Stimulated activated CD8-positive, alpha-beta memory T cell treated with anti-CD3 and anti-CD28 coated beads, Interleukin-15, amount 100 ng/mL, for 48 hours (primary cell): Measurements from ENCODE around the gene SCPEP1.
"Not testable (repeated sequence)": the region's sequence is repeated elsewhere in the genome, so short reads cannot be mapped to it uniquely, and the experiment has no call there.

Experiments used
- DNase-seq, 2 donors: peaks; one replicate each; pipeline ENCODE4 v3.0.0-alpha.2; 2020; ENCODE audit warnings: low read depth in 2 of 2

Gene SCPEP1

DNA sequence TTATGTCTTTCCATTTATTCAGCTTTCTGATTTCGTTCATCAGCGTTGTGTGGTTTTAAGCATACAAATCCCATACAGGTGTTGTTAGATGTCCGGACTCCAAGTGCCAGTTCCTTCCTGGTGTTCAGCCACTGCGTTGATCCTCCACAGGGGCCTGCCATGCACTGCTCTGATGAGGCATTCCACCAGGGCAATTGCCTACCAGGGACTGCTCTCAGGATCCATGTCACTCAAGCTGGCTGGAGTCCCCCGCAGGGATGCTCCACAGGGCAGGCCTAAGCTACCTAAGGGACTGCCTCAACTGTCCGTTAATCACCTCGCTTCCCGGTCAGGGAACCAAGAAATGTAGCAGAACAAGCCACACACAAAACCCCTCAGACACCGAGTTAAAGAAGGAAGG lies 12.7 kb upstream of the SCPEP1 start:
- DNase-seq = not testable (repeated sequence)

DNA sequence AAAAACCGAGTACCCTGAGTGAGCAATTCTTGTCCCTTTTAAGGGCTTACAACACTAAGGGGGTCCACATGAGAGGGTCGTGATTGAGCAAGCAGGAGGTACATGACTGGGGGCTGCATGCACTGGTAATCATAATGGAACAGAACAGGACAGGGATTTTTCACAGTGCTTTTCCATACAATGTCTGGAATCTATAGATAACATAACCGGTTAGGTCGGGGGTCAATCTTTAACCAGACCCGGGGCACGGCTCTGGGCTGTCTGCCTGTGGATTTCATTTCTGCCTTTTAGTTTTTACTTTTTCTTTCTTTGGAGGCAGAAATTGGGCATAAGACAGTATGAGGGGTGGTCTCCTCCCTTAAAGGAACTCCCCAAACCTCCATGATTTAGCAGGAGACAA lies 12.2 kb upstream of the SCPEP1 start:
- not testable (repeated sequence) for DNase-seq

DNA sequence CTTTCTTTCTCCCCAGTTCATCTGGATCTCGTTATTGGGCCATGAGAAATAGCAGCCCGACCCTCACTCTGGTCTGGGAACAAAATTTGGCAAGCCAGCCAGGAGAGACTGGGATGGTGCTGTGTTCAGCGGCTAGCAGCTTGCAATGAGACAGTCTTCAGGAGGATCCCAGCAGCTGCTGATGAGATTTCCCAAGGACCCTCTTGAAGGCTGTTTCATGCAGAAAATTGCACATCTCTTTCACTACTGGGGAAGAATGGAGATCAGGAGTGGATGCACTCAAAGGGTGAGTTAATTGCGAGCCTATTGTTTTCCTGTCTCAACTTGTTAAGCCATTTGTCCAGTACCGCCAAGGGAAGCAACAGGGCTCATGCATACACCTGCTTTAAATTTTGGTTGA lies 11.6 kb upstream of the SCPEP1 start:
- no peak for DNase-seq

DNA sequence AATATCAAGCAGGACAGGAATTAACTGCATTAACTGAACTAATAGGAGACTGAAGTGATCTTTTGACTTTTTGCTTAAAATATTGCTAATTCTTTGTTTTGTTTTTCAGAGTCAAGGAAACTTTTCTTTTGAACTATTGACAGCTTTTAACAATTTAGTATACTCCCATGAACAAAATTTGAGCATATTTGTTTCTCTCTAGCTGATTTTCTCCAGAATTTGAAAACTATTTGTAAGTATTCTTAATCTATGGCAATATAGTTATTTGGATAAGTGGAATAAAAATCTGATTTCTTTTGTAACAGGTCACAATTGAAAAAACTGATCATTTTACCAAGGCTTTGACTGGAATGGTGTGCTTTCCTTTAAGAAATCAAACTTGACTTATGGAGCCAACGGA lies 7.0 kb upstream of the SCPEP1 start:
- DNase-seq = no peak

DNA sequence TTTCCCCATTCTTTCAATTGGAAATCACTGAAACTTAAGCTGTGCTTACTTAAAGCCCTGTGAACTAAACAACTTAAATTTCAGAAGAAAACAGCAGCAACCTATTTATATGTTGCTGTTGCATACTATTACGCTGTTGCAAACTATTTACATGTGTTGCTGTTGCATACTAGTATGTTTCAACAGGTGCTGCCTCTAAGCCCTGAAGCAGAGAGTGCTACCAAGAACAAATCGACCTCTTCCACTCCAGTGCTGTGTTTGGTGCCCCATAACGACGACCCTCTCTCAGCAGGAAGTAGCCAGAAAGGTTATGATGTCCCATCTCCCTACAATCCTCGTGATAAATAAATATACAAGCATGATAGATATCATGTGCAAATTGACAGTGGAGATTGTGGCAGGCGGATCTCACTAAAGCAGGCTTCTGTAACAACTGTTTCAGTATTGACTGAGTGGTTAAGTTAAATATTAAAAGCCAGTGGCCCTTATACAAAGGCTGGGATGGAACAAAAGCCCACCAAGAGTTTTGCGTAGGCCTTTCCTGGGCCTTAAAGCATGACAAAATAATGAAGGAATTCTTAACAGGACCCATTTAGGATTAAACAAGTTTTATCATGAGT lies 5.7 kb upstream of the SCPEP1 start:
- no peak for DNase-seq

DNA sequence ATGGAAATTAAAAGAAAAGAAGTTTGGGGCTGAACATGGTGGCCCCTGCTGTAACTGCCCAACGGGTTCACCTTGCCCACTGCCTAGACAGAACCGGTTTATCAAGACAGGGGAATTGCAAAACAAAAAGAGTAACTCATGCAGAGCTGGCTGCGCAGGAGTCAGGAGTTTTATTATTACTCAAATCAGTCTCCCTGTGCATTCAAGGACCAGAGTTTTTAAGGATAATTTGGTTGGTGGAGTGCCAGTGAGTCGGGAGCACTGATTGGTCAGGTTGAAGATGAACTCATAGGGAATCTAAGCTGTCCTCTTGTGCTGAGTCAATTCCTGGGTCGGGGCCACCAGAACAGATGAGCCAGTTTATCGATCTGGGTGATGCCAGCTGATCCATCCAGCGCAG lies 4.4 kb upstream of the SCPEP1 start:
- DNase-seq = no peak

DNA sequence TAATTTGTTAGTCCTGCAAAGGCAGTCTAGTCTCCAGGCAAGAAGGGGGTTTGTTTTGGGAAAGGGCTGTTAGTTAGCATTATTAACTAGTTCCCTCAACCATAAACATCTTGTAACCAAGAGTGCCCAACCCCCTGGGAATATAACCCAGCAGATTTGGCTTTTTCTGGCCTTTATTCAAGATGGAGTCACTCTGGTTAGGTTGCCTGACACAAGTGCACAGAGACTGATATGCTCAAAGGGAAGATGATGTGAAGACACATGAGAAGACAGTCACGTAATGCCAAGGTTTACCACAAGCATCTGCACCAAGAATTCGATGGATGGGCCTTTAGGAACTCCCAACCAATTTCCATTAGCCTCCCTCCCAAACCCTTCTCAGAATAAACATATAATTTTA lies 3.9 kb upstream of the SCPEP1 start:
- DNase-seq = no peak

DNA sequence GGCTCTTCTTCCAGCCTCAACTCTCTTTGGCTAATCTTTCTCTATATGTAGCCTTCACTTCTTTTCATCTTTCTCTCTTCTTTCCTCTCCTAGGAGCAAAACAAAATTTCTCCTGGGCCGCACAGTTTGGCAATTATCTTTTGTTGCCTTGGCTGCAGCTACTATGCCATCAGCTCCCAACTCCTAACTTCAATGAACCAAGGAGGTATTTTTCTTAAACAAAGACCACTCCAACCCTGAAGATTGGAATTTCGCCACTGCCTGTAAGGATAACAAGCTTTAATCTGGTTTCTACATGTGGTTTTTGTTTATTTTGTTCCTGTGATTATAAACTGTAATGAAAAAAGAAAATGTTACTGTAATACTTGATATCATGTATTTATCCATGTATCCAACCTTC lies 2.3 kb upstream of the SCPEP1 start:
- no peak for DNase-seq

DNA sequence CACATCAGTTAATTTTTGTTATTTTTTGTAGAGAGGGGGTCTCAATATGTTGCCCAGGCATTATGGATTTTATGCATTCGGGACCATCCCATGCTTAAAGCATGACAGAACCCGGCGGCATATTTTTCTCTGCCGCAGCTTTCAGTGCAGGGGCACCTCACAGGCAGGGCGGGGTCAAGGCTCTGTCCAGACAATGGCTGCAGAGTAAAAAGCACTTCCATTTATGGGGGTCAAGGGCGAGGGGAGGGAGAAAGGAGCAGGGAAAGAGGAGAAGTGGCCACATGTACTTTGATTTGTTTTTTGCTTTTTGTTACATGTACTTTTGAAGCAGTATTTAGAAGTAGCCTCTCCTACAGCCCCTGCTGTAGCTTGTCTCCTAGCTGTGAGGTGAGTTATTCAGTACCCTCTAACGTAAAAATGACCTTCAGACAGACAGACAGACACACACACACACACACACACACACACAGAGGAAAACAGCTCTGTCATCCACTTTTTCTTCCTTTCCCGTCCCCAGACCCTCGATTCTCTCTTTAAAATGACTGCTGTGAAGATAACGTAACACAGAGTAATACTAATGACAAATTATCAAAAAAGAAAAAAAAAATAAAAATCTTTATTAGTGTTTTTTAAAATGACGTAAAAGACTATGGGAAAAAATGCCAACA lies 856 bp upstream of the SCPEP1 start:
- no peak for DNase-seq

DNA sequence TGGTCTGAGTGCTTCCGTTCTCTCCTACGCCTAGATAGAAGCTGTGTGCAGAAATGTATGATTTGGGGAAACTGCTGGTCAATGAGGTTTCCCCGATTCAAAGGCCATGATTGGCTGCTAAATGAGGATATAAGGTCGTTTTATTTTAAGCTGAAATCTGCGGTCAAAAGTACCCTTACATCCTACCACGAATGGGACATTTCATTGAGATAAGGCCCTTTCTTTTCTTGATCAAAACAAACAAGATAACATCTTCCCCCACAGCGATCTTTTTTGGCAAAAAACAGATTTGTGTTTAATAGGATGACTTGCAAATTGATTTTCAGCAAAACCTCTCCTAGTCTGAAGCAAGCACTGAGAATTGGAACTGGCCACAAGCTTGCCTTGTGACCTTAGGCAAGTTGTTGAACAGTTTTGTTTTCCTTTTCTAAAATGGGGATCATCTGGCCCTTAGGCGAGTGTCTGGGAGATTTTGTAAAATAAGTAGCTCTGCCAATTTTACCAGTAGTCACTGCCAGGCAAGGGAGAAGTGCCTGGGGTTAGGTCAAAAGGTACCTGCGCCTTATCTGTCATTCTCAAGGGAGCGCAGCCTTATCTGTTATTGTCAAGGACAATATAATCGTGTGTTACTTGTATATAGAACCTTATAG lies 635 bp downstream of the SCPEP1 start:
- DNase-seq = no peak

DNA sequence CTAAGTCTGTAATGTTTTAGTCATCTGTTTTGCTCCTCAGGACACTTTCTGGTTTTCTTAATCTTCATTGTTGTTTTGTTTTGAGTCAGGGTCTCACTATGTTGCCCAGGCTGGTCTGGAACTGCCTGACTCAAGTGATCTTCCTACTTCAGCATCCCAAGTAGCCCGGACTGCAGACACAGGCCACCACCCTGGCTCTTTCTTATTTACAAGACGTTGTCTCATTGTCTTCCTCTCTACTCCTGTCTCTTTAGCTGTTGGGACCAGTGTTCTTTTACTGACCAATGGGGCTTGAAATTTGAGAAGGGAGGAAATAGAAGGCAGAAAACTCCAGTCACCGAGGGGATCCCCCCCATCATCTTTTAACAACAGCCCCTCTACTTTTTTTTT lies 1.2 kb downstream of the SCPEP1 start:
- no peak for DNase-seq

DNA sequence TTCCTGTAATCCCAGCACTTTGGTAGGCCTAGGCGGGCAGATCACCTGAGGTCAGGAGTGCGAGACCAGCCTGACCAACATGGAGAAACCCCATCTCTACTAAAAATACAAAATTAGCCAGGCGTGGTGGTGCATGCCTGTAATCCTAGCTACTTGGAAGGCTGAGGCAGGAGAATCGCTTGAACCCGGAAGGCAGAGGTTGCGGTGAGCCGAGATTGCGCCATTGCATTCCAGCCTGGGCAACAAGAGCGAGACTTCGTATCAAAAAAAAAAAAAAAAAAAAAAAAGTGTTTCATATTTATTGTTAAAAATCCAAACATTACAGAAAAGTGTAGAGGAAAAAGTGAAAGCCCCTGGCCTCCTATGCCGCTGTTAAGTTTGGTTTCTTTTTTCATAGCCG lies 2.6 kb downstream of the SCPEP1 start:
- not testable (repeated sequence) for DNase-seq

DNA sequence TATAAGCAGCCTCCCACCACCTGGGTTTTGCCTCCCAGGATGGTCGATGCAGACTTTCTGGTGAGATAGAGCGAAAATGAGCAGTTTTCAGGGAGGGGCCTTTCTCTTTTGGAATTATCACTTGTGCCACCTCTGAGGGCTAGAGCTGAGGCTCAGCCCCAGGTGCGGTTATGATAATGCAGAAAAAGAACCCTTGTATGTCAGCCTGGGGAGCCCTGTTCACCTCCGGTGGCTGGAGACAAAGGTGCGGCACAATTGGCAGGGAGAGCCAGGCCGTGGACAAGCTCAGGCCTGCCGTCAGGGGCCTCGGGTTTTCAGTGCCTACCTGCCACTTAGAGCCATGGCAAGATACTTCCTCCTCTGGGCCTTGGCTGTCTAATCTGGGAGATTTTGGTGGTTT lies 4.4 kb downstream of the SCPEP1 start:
- no peak for DNase-seq

DNA sequence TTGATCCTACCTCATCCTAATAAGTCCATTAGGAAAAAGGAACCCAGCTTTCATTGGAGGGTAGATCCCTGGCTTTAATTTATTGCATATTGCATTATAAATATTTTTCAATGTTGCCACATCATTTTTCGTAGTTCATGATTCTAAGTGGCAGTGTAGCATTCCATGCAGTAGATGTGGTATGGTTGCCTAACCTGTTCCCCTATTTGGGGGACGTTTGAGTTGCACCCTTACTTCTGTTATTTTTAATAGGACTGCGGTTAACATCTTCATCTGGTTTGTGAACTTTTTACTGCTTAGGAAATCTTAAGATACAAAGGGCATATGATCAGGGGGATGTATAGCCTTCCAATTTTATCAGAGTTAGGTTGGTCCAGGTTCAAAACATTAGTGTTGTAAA lies 5.4 kb downstream of the SCPEP1 start:
- no peak for DNase-seq

DNA sequence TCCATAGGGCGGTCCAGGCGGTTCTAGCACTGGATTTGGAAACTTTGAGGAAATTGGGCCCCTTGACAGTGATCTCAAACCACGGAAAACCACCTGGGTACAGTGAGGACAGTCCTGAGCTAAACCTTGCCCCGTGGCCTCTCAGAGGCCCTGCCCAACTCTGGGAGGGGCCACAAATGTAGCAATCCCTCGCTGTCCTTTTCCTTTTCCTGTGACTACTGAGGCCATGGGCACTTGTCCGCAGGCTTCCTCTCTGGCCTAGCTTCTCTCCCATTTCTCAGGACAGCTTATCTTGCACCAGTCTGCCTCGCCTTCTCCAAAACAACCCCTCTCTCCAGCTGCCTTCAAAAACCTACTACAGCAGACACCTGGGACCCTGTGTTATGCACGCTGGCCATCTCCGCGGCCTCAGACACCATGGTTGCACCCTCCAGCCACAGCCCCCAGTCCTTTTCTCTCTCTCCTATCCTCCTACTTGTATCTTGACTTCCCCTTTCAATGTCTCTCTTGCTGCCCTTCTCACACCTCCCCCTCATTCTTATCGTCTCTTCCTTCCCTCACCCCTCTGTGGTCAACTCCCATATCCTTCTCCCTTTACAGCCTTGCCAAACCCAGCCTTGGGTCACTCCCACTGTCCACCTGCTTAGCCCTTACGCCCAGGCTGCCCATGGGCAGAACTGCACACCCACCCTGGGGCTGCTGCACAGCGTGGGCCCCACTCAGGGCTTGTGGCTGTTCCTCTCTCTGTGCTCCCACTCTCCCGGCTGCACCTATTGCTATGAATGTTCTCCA lies 7.6 kb downstream of the SCPEP1 start:
- no peak for DNase-seq

DNA sequence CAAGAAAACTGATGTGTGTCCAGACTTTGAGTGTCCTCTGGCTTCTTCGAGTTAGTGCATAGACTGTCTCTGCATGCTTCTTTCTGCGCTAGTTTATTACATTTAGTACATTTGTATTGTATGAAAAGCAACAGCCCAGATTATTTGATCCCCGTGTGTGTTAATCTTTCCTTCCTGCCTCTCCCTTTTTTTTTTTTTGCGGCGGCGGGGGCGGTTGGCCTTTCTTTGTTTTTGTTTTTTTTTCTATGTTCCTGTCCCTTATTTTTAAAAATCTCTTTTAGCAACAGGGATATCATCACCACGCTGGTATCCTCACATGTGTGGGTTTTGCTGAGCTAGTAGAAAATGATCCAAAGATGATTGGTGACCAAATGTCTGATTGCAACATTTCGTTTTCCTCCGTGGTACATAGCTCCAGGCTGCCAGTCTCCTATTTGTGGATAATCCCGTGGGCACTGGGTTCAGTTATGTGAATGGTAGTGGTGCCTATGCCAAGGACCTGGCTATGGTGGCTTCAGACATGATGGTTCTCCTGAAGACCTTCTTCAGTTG lies 9.4 kb downstream of the SCPEP1 start:
- DNase-seq = no peak

DNA sequence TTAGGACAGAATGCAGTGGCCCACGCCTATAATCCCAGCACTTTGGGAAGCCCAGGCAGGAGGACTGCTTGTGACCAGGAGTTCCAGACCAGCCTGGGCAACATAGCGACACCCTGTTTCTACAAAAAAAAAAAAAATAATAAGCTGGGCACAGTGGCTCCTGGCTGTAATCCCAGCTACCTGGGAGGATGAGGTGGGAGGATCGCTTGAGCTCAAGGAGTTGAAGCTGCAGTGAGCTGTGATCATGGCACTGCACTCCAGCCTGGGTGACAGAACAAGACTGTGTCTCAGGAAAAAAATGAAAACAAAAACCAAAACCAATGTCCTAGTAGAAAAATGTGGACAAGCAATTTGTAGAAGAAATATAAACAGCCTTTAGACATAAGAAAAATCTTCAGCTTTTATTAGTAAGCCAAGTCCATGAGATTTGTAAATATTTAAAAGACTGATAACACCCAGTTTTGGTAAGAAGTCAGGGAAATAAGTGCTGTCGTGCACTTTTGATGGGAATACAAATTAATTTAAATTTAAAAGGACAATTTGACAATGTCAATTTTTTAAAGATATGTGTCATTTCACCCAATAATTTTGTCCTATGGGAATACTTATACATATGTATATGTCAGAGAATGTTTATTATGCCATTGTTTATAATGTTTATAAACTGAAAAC lies 11.1 kb downstream of the SCPEP1 start:
- no peak for DNase-seq

DNA sequence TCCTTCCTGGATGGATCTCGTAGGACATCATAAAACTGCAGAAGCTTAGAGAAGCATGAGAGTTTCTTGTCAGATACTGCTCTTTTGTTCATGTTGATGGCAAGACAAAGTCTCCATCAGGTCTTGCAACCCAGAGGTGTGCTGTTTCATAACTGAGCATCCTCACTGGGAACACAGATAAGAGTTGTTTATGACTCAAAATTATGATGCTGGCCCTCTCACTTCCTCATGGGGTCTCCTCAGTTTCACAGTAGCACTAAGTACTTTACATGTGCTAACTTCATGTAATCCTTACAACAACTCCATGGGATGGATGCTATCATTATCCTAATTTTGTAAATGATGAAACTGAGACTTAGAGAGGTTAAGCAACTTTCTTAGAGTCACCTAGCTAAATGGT lies 14.4 kb downstream of the SCPEP1 start:
- no peak for DNase-seq

DNA sequence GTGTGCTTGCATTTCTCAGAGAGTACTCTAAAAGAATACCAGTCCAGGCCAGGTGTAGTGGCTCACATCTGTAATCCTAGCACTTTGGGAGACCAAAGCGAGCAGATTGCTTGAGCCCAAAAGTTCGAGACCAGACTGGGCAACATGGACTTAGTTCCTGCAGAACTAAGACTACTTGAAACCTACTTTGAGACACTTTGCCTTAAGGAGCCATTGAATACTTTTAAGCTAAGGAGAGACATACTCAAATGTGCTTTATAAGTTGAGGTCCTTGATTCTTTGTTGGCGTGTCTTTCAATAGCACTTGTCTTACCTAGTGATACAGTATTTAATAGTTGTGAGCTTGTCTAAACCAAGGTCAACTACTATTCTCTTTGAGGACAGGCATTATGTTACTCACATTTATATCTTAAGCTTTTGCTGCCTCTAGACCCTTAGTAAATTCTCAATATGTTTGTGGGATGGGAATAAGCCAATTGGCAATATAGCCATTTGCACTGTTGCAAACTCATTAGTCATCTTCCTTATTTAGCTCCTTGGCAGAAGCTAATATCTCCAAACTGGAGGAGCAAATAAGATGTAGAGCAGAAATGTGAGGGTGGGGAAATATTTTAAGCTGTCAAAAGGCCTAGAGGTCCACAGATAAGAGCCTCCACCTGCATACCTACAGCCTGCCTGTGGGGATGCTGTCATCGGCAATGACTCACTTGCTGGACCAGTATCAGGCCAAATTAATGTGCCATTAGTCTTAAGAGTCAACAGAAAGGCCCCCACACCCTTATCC lies 16.3 kb downstream of the SCPEP1 start:
- DNase-seq = no peak

DNA sequence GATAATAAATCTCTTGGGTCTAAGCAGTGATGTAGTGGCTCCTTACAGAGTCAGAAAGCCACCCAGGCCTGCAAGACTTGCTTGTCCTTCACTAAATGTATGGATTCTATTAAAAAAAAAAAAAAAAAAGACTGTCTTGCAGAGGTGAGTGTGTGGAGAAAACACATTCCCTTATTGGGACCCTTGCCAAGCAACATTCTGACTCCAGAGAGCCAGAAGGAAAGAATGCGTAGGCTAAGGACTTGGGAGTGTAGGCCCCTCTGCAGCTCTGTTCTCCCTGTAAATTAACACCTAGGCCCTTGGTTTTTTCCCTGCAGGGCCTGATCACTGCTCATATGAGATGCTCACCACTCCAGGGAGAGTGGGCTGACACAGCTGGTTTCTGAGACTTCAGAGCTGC lies 17.8 kb downstream of the SCPEP1 start:
- DNase-seq = no peak

DNA sequence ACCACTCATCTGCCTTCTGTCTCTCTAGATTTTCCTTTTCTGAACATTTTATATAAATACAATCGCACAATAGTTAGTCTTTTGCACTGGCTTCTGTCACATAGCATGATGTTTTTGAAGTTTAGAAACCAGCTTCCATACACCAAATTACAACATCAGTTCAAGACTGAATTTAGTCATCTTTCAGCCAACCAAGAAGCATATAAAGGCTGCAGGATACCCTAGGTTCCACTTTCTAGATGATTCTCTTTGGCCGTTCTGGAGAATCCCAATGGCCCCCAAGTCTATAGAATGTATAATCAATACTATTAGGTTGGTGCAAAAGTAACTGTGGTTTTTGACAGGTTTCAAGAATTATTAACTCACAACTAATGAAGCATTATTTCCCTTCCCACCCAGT lies 19.4 kb downstream of the SCPEP1 start:
- DNase-seq = no peak
